ENCODE measurements around the gene ADGRG2. TPM values are rescaled to one million over a fixed set of nuclear protein-coding genes. Genes with fewer than 3 reads are reported as not detected.

Gene ADGRG2
- total and polyA plus RNA-seq, 9 of the 15 experiments (the other 6 are each of a cell fraction or from before 2014, with no cell fraction given) = 0.03 TPM; not detected in 8

- H4K20me1 ChIP-seq (replicated peaks; ENCODE audit: control insufficient read depth, insufficient read depth, low read length) = no peaks in the 10 kb centered on the region
- 0% methylated on average over 2 of the region's 2 CpGs for WGBS (ENCODE audit: insufficient coverage, low coverage, missing lambda C conversion rate)
- H3K4me3 ChIP-seq = no peak overlapping the region
- no peak for FAIRE-seq
- no peaks in the 10 kb centered on the region; a peak in 1 of 5 replicates for H3K27me3 ChIP-seq (ENCODE audit: control insufficient read depth in 2 of 2, insufficient read depth in 2 of 2, low read length in 2 of 2)
- H3K4me2 ChIP-seq (ENCODE audit: insufficient read depth, low read length) = no peak overlapping the region
- no peak overlapping the region for H3K27ac ChIP-seq (ENCODE audit: extremely low read depth, low read depth, low read length)
- H3K4me1 ChIP-seq (replicated peaks in 1 of 2; ENCODE audit: control insufficient read depth in 2 of 2, insufficient read depth in 2 of 2, low read length in 2 of 2) = no peaks in the 10 kb centered on the region
- POLR2A ChIA-PET = no interaction called here
- CTCF ChIA-PET (ENCODE audit: low intra/inter-chr PET ratio) = no interaction called here
- no peak for DNase-seq (ENCODE audit: extremely low read depth in 1 of 4, low spot score in 3 of 4)
- BruUV-seq (replicated peaks) = no TSS peak
- H3K9ac ChIP-seq (ENCODE audit: insufficient read depth in 1 of 2, low read depth in 2 of 2, low read length in 2 of 2) = no peak overlapping the region
- ATAC-seq = no peak
- intact Hi-C loops (cut with micrococcal nuclease) (no loop called here), in situ Hi-C loops (cut with MboI) (no loop called here)
- H3K9me3 ChIP-seq (replicated peaks; ENCODE audit: control insufficient read depth, insufficient read depth, low read depth, low read length) = no peaks in the 10 kb centered on the region
- H3K9me1 ChIP-seq (ENCODE audit: control insufficient read depth, insufficient read depth, low read length) = no peaks in the 10 kb centered on the region
- H3K79me2 ChIP-seq (ENCODE audit: control insufficient read depth, insufficient read depth, low read length) = no peaks in the 10 kb centered on the region
- H3K36me3 ChIP-seq (ENCODE audit: control insufficient read depth, insufficient read depth, low read length) = no peaks in the 10 kb centered on the region
- H2AFZ ChIP-seq (ENCODE audit: low read depth, low read length) = no peak overlapping the region
- TF ChIP-seq ARNT (IDR thresholded peaks at IDR 0.05) = no peak
- no peak for TF ChIP-seq GABPB1 (CRISPR knock-in tag; IDR thresholded peaks at IDR 0.05)
These were observed 14.8 kb upstream of the ADGRG2 start for GRCh38 chrX:19137067-19137466.

GRCh38 chrX:19133784-19134183 is 11.5 kb upstream of the ADGRG2 start:
- no peaks in the 10 kb centered on the region for H3K4me1 ChIP-seq (replicated peaks in 1 of 2; ENCODE audit: control insufficient read depth in 2 of 2, insufficient read depth in 2 of 2, low read length in 2 of 2)
- DNase-seq (ENCODE audit: extremely low read depth in 1 of 4, low spot score in 3 of 4) = no peak
- H3K9ac ChIP-seq (ENCODE audit: insufficient read depth in 1 of 2, low read depth in 2 of 2, low read length in 2 of 2) = no peak overlapping the region
- ChIA-PET POLR2A (no interaction called here), CTCF (ENCODE audit: low intra/inter-chr PET ratio) (no interaction called here)
- no TSS peak for BruUV-seq (replicated peaks)
- in situ Hi-C loops (cut with MboI) = no loop called here
- H4K20me1 ChIP-seq (replicated peaks; ENCODE audit: control insufficient read depth, insufficient read depth, low read length) = no peaks in the 10 kb centered on the region
- H3K4me2 ChIP-seq (ENCODE audit: insufficient read depth, low read length) = no peak overlapping the region
- H3K79me2 ChIP-seq (ENCODE audit: control insufficient read depth, insufficient read depth, low read length) = no peaks in the 10 kb centered on the region
- H3K27me3 ChIP-seq (ENCODE audit: control insufficient read depth in 2 of 2, insufficient read depth in 2 of 2, low read length in 2 of 2) = no peaks in the 10 kb centered on the region
- H3K9me3 ChIP-seq (replicated peaks; ENCODE audit: control insufficient read depth, insufficient read depth, low read depth, low read length) = no peaks in the 10 kb centered on the region
- no peak overlapping the region for H3K27ac ChIP-seq (ENCODE audit: extremely low read depth, low read depth, low read length)
- no peak for TF ChIP-seq SOX6 (IDR thresholded peaks at IDR 0.05)
- TF ChIP-seq MAFG (tag; conservative IDR thresholded peaks at IDR 0.05) = no peak
- no peak for TF ChIP-seq SRSF9 (IDR thresholded peaks at IDR 0.05; ENCODE audit: borderline replicate concordance, low read depth, low read length)
- no peak for TF ChIP-seq PCBP1 (IDR thresholded peaks at IDR 0.05; ENCODE audit: low read depth, low read length, poor library complexity, severe bottlenecking)
- no peak for TF ChIP-seq HMGN3 (IDR thresholded peaks at IDR 0.05; ENCODE audit: borderline replicate concordance, extremely low read depth, insufficient read length, low read depth, low read length)
- no peak for TF ChIP-seq MXD1 (CRISPR knock-in tag; IDR thresholded peaks at IDR 0.05; ENCODE audit: borderline replicate concordance, poor library complexity, severe bottlenecking)
- no peak for TF ChIP-seq ZC3H8 (IDR thresholded peaks at IDR 0.05)
- no peak for TF ChIP-seq NRF1 (conservative IDR thresholded peaks at IDR 0.05 in 1 of 2, IDR thresholded peaks at IDR 0.05 in 1 of 2)
- TF ChIP-seq E2F4 (CRISPR knock-in tag; IDR thresholded peaks at IDR 0.05; ENCODE audit: low read depth) = no peak
- H3K9me1 ChIP-seq (ENCODE audit: control insufficient read depth, insufficient read depth, low read length) = no peaks in the 10 kb centered on the region
- intact Hi-C loops (cut with micrococcal nuclease) = no loop called here
- no peaks in the 10 kb centered on the region for H3K36me3 ChIP-seq (ENCODE audit: control insufficient read depth, insufficient read depth, low read length)
- ATAC-seq = no peak
- H2AFZ ChIP-seq (ENCODE audit: low read depth, low read length) = no peak overlapping the region
- WGBS (ENCODE audit: insufficient coverage, low coverage, missing lambda C conversion rate) = 0% methylated on average over 5 of the region's 5 CpGs
- FAIRE-seq = no peak
- H3K4me3 ChIP-seq = no peak overlapping the region

All from K562 (cell line).